Keratinocyte (primary cell): Measurements from ENCODE around the gene ATP6V0D1.

Experiments used
- EZH2 ChIP-seq: IDR thresholded peaks from one replicate; pipeline ENCODE4 v1.6.1; 2012; ENCODE audit warnings: inconsistent platforms, mild to moderate bottlenecking, low read length, moderate library complexity
- TF ChIP-seq, protein P1 (sequence below), 3 experiments: IDR thresholded peaks in 1 of 3; conservative IDR thresholded peaks in 1 of 3; optimal IDR thresholded peaks in 1 of 3; 2 replicates in 2 of 3; 3 replicates in 1 of 3; pipeline versions ENCODE3 to v1.5.1; 2011; ENCODE audit warnings: low read length in 3 of 3, mild to moderate bottlenecking in 3 of 3, moderate library complexity in 2 of 3, control low read depth in 1 of 3, inconsistent platforms in 1 of 3; ENCODE audit not compliant: insufficient read depth in 2 of 3; ENCODE audit errors: extremely low read depth in 1 of 3

DNA sequence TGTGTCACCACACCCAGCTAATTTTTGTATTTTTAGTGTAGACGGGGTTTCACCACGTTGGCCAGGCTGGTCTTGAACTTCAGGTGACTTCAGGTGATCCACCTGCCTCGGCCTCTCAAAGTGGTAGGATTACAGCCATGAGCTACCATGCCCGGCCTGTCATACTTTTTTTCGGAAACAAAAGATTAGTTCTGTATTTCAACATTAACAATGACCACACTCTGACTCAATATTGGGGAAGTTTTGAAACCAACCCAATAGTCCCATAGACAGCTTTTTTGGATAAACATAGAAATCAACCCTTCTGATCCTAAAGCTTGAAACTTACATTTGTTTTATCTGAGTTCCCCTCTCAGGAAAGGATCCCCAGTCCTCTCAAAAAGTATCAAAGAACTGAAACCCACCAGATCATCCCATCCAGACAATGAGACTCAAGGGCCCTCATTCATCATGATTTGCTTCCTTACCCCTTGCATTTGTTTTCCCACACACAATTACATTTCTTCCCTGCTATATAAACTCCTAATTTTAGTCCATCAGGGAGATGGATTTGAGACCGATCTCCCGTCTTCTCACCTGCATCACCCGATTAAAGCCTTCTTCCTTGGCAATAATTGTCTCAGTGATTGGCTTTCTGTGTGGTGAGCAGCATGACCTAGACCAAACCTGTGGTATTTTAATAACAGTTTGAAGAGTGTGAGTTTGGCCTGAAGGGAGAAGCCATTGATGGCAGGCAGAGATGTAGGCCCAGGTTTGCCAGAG lies 9.6 kb upstream of the ATP6V0D1 start:
- TF ChIP-seq, protein P1, sequence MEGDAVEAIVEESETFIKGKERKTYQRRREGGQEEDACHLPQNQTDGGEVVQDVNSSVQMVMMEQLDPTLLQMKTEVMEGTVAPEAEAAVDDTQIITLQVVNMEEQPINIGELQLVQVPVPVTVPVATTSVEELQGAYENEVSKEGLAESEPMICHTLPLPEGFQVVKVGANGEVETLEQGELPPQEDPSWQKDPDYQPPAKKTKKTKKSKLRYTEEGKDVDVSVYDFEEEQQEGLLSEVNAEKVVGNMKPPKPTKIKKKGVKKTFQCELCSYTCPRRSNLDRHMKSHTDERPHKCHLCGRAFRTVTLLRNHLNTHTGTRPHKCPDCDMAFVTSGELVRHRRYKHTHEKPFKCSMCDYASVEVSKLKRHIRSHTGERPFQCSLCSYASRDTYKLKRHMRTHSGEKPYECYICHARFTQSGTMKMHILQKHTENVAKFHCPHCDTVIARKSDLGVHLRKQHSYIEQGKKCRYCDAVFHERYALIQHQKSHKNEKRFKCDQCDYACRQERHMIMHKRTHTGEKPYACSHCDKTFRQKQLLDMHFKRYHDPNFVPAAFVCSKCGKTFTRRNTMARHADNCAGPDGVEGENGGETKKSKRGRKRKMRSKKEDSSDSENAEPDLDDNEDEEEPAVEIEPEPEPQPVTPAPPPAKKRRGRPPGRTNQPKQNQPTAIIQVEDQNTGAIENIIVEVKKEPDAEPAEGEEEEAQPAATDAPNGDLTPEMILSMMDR (optimal IDR thresholded peaks at IDR 0.05 in 1 of 3, IDR thresholded peaks at IDR 0.05 in 1 of 3, conservative IDR thresholded peaks at IDR 0.05 in 1 of 3; ENCODE audit: extremely low read depth in 1 of 3, insufficient read depth in 2 of 3, low read length in 3 of 3), result no peak
- TF ChIP-seq EZH2, result no peak
